HepG2 (cell line): ENCODE data around the gene MRPL57. TPM values are rescaled to one million over a fixed set of nuclear protein-coding genes. Genes with fewer than 3 reads are reported as not detected.

Experiments
- ATAC-seq: fragments of 200-7000 bp; cut with Tn5 transposase; 3 replicates; pipeline ENCODE4 v1.9.1; 2020; ENCODE audit warnings: mild to moderate bottlenecking, moderate library complexity
- BruUV-seq: library from RNA; stranded (reverse); fragments of 400-500 nt; replicated peaks from 2 replicates; lab custom pipeline; 2021; lab: Mats Ljungman, UMichigan
- CTCF ChIA-PET: fragments of 300-600 bp; formaldehyde crosslinking; extraction: SDS; loops from one replicate; lab custom pipeline; 2021; ENCODE audit warnings: low total read pairs, inconsistent platforms, low intra/inter-chr PET ratio; lab: Yijun Ruan, JAX
- POLR2A ChIA-PET: fragments of 350-600 bp; sonication (Branson Sonifier 250); formaldehyde crosslinking; loops from one replicate; lab custom pipeline; 2020; ENCODE audit warnings: antibody characterized with exemption, inconsistent platforms; lab: Yijun Ruan, JAX
- DNase-seq: peaks from one replicate; pipeline ENCODE4 v3.0.0-alpha.2; 2015; ENCODE audit warnings: low spot score
- FAIRE-seq: peaks from 3 replicates; lab custom pipeline; 2011; peaks lifted over from hg19 to GRCh38; lab: Jason Lieb, UNC
- H2AFZ ChIP-seq: one replicate; pipeline ENCODE4 v1.6.1; 2011; ENCODE audit warnings: low read length, inconsistent platforms
- H3K27ac ChIP-seq: fragments of 300-600 bp; 3 replicates; pipeline ENCODE4 v1.8.0; 2011; ENCODE audit warnings: mixed run types, mild to moderate bottlenecking, mixed read lengths, low read length, inconsistent platforms; ENCODE audit not compliant: insufficient read depth; ENCODE audit errors: extremely low read length
- H3K27me3 ChIP-seq, 2 experiments: fragments of 200-600 bp in 1 of 2; 2 replicates in 1 of 2; 3 replicates in 1 of 2; pipeline versions ENCODE4 v1.6.0 to v1.8.0; 2011; ENCODE audit warnings: low read length in 2 of 2, mild to moderate bottlenecking in 2 of 2, moderate library complexity in 2 of 2, inconsistent platforms in 1 of 2; ENCODE audit not compliant: insufficient read depth in 2 of 2, control insufficient read depth in 1 of 2
- H3K36me3 ChIP-seq, 2 experiments: fragments of 200-600 bp in 1 of 2; replicated peaks in 1 of 2; 2 replicates in 1 of 2; 3 replicates in 1 of 2; pipeline versions ENCODE4 v1.5.1 to v1.8.0; 2011; ENCODE audit warnings: low read length in 2 of 2, inconsistent platforms in 1 of 2; ENCODE audit not compliant: insufficient read depth in 2 of 2, control insufficient read depth in 1 of 2
- H3K4me1 ChIP-seq: 2 replicates; pipeline ENCODE4 v1.5.1; 2012; ENCODE audit warnings: low read length, inconsistent platforms; ENCODE audit not compliant: insufficient read depth
- H3K4me2 ChIP-seq: 2 replicates; pipeline ENCODE4 v1.6.0; 2011; ENCODE audit warnings: low read depth, low read length, inconsistent platforms
- H3K4me3 ChIP-seq, 3 experiments: fragments of 200-600 bp in 1 of 3; sonication (generic), shearing (Covaris generic) in 1 of 3; replicated peaks in 1 of 3; 2 replicates each; pipeline ENCODE4 v1.5.1; 2011 to 2016; ENCODE audit warnings: low read length in 3 of 3, inconsistent platforms in 2 of 3, low read depth in 2 of 3, mild to moderate bottlenecking in 2 of 3, control low read depth in 1 of 3, mixed read lengths in 1 of 3; ENCODE audit not compliant: insufficient read depth in 1 of 3
- H3K79me2 ChIP-seq: one replicate; pipeline ENCODE4 v1.6.1; 2011; ENCODE audit warnings: low read length, inconsistent platforms; ENCODE audit not compliant: insufficient read depth
- H3K9ac ChIP-seq: 2 replicates; pipeline ENCODE4 v1.6.0; 2011; ENCODE audit warnings: mild to moderate bottlenecking, low read depth, low read length, inconsistent platforms; ENCODE audit not compliant: insufficient read depth
- H3K9me3 ChIP-seq: 2 replicates; pipeline ENCODE4 v1.5.1; 2012; ENCODE audit warnings: mild to moderate bottlenecking, low read length
- H4K20me1 ChIP-seq: 2 replicates; pipeline ENCODE4 v1.6.0; 2011; ENCODE audit warnings: inconsistent platforms, mild to moderate bottlenecking, low read length, moderate library complexity; ENCODE audit not compliant: insufficient read depth
- ARID4A ChIP-seq: sonication (generic); formaldehyde crosslinking; IDR thresholded peaks from 2 replicates; pipeline ENCODE4 v1.5.0; 2020; ENCODE audit warnings: mild to moderate bottlenecking, missing genetic modification reagents, borderline replicate concordance
- ETV6 ChIP-seq: sonication (generic); formaldehyde crosslinking; conservative IDR thresholded peaks from 2 replicates; pipeline ENCODE4 v1.4.0; 2020; ENCODE audit warnings: missing genetic modification reagents
- EZH2 ChIP-seq: conservative IDR thresholded peaks from 2 replicates; pipeline ENCODE4 v1.6.1; 2012; ENCODE audit warnings: mild to moderate bottlenecking, low read depth, low read length, moderate library complexity
- HNRNPK ChIP-seq: fragments of 200-400 bp; formaldehyde crosslinking; IDR thresholded peaks from 2 replicates; pipeline ENCODE4 v1.6.1; 2018; ENCODE audit warnings: low read length, low read depth, moderate library complexity, mild to moderate bottlenecking; ENCODE audit not compliant: poor library complexity, severe bottlenecking
- SALL1 ChIP-seq: sonication (generic); formaldehyde crosslinking; IDR thresholded peaks from 2 replicates; pipeline ENCODE4 v1.8.0; 2022; ENCODE audit warnings: mild to moderate bottlenecking, missing genetic modification reagents
- SIX4 ChIP-seq: sonication (generic); formaldehyde crosslinking; IDR thresholded peaks from 2 replicates; pipeline ENCODE4 v1.4.0; 2020; ENCODE audit warnings: missing genetic modification reagents
- SSRP1 ChIP-seq: IDR thresholded peaks from 2 replicates; pipeline ENCODE4 v1.6.1; 2016; ENCODE audit warnings: control low read depth
- TCF12 ChIP-seq, 2 experiments: fragments of 450-650 bp in 1 of 2; sonication (generic) in 1 of 2; formaldehyde crosslinking in 1 of 2; IDR thresholded peaks; 2 replicates each; pipeline versions ENCODE4 v1.6.1 to v1.8.0; 2017 to 2022; ENCODE audit warnings: antibody characterized with exemption in 1 of 2, mild to moderate bottlenecking in 1 of 2, missing genetic modification reagents in 1 of 2, moderate library complexity in 1 of 2
- ZNF225 ChIP-seq: sonication (generic); formaldehyde crosslinking; IDR thresholded peaks from 2 replicates; pipeline ENCODE4 v1.4.0; 2020; ENCODE audit warnings: mild to moderate bottlenecking, missing genetic modification reagents
- ZNF737 ChIP-seq: sonication (generic); formaldehyde crosslinking; IDR thresholded peaks from 2 replicates; pipeline ENCODE4 v1.5.0; 2020; ENCODE audit warnings: missing genetic modification reagents, mild to moderate bottlenecking, borderline replicate concordance
- ZNF800 ChIP-seq: sonication (generic); formaldehyde crosslinking; IDR thresholded peaks from 2 replicates; pipeline ENCODE4 v1.4.0; 2020; ENCODE audit warnings: missing genetic modification reagents
- ZNF883 ChIP-seq: sonication (generic); formaldehyde crosslinking; IDR thresholded peaks from 2 replicates; pipeline ENCODE4 v1.5.1; 2020; ENCODE audit warnings: mild to moderate bottlenecking, missing genetic modification reagents; ENCODE audit errors: not compliant biosample characterization
- WGBS: methylation state at CpG from one replicate; pipeline ENCODE4 v1.1.6; 2017; ENCODE audit warnings: low lambda C conversion rate; 5-methylcytosine and 5-hydroxymethylcytosine counted together
- in situ Hi-C: cut with HindIII; loops from 2 replicates; pipeline ENCODE4 v1.10.0; 2017; ENCODE audit warnings: low pct_unique_long_range_greater_than_20kb; ENCODE audit not compliant: extremely low pct_ligation_motif_present
- intact Hi-C: fragments of 100-400 bp; cut with micrococcal nuclease; formaldehyde crosslinking; loops from one replicate; pipeline ENCODE4 v1.10.0; 2022; ENCODE audit not compliant: unreplicated experiment
- polyA plus RNA-seq, 8 experiments: library from polyadenylated mRNA; depleted of rRNA in 3 of 8; stranded (reverse) in 7 of 8; unstranded in 1 of 8; fragments of >200 nt; fragmentation: Illumina TruSeq in 4 of 8; extraction: Trizol in 4 of 8; gene quantifications; 2 replicates each; pipeline versions ENCODE4 v1.2.1 to v1.2.3, GENCODE V29; 2011 to 2016; ENCODE audit warnings: low read depth in 4 of 8, missing spikeins in 1 of 8, mixed read lengths in 1 of 8; ENCODE audit not compliant: insufficient read depth in 1 of 8
- total RNA-seq, 5 experiments: library from RNA; depleted of rRNA; stranded (reverse); fragments of >200 nt; fragmentation: Illumina TruSeq; extraction: Trizol; gene quantifications; 2 replicates each; pipeline ENCODE4 v1.2.3, GENCODE V29; 2016; ENCODE audit warnings: low read depth in 1 of 5

The MRPL57 gene
- total and polyA plus RNA-seq, 2 of the 13 experiments (the other 11 are each of a cell fraction or from before 2014, with no cell fraction given) = 19.5 to 35.2 TPM

DNA sequence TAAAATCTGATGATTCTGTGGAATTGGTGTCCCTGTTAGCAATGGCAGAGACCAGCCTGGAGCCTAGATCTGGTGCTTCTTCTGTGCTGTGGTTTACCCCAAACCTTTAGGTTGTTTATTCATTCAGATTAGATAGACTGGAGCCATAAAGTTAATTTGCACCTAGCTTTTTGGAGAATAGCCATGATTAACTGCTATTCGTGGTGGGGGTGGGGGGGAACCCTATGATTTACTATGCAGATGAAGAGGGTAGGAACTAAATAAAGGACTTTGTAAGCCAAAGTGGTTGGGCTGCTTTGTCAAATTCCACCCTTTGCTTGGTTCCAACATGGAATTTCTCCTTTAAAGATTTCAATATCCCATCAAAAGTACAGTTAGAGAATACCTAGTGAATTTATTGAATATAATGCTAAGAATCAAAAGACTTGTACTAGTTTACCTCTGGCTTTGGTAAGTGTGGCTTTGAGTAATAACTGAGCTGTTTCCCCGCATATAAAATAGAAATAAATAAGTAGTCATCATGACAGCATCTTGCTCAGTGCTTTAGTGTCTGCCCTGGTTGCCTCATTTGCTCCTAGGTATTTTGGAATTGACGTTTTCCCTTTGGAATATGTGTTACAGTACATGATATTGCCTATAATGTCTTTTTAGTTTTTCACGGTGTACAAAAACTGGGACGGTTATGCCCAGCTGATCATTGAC lies 27.8 kb upstream of the MRPL57 start (continued):
- TF ChIP-seq ARID4A (CRISPR knock-in tag) (no peak), ZNF883 (no peak), SSRP1 (no peak), HNRNPK (no peak), ETV6 (CRISPR knock-in tag) (no peak), EZH2 (no peak)

DNA sequence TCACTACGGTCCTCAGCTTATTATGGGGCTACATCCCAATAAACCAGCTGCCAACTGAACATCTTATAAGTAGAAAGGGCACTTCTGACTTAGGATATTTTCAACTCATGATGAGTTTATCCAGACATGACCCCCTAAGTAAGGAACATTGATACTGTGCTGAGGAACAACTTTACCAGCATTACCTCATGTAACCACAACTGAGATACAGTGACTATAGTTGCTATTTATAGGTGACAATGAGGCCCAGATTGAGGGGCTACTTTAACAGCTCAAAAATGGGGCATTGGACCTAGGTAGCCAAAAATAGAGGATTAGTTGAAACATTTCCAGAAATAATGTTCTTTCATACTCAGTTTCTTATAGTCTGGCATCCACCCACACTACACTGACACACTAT lies 26.9 kb upstream of the MRPL57 start:
- DNase-seq = no peak
- in situ Hi-C loops (no loop called here), intact Hi-C loops (no loop called here)
- Histone ChIP-seq H3K9ac (no peak overlapping the region), H3K4me1 (peaks cover 19% of the 10 kb centered on the region), H3K4me2 (no peak overlapping the region), H3K4me3 (no peak overlapping the region), H3K36me3 (peaks cover 3 to 22% of the 10 kb centered on the region in 2 experiments; a peak in 3 of 5 replicates), H2AFZ (no peak overlapping the region), H3K27me3 (no peaks in the 10 kb centered on the region), H4K20me1 (peaks cover 4% of the 10 kb centered on the region), H3K79me2 (peaks cover 7% of the 10 kb centered on the region), H3K9me3 (no peaks in the 10 kb centered on the region), H3K27ac (no peak overlapping the region)
- 91% methylated on average over 1 of the region's 1 CpG for WGBS
- ChIA-PET CTCF (no interaction called here), POLR2A (no interaction called here)
- peak; percentile 33; the same call in 2 of the 3 replicates for ATAC-seq
- no peak for FAIRE-seq
- TF ChIP-seq ZNF737 (CRISPR knock-in tag) (no peak), SALL1 (CRISPR knock-in tag) (no peak), SIX4 (no peak), TCF12 (IDR thresholded peaks at IDR 0.05) (no peak), TCF12 (CRISPR knock-in tag; IDR thresholded peaks at IDR 0.05) (no peak), ZNF225 (no peak), ZNF800 (CRISPR knock-in tag) (no peak)
- BruUV-seq = no TSS peak
